ENCODE results near the gene FAIM.
"Not testable (repeated sequence)": the region's sequence is repeated elsewhere in the genome, so short reads cannot be mapped to it uniquely, and the experiment has no call there.

The FAIM gene

GRCh38 chr3:138601661-138602060, 6.9 kb upstream of the FAIM start:
- DNase-seq (ENCODE audit: low read depth): not testable (repeated sequence)

GRCh38 chr3:138604106-138604595, 4.4 kb upstream of the FAIM start:
- not testable (repeated sequence) for DNase-seq (ENCODE audit: low read depth)

GRCh38 chr3:138609898-138610266, 1.3 kb downstream of the FAIM start:
- DNase-seq (ENCODE audit: low read depth): no peak

GRCh38 chr3:138615462-138615861, 6.9 kb downstream of the FAIM start:
- DNase-seq (ENCODE audit: low read depth): no peak

- no peak for DNase-seq (ENCODE audit: low read depth)
Observed at GRCh38 chr3:138620431-138620830, 11.9 kb downstream of the FAIM start.

- no peak for DNase-seq (ENCODE audit: low read depth)
Observed at GRCh38 chr3:138624518-138624917, 15.9 kb downstream of the FAIM start.

- no peak for DNase-seq (ENCODE audit: low read depth)
Observed at GRCh38 chr3:138625707-138626365, 17.3 kb downstream of the FAIM start.

GRCh38 chr3:138629526-138629925, 21.0 kb downstream of the FAIM start:
- DNase-seq (ENCODE audit: low read depth): no peak

GRCh38 chr3:138638641-138639040, 30.1 kb downstream of the FAIM start:
- no peak for DNase-seq (ENCODE audit: low read depth)

GRCh38 chr3:138640537-138640936, 32.0 kb downstream of the FAIM start:
- DNase-seq (ENCODE audit: low read depth): no peak

GRCh38 chr3:138642226-138642926, 33.8 kb downstream of the FAIM start:
- DNase-seq (ENCODE audit: low read depth): no peak

- no peak for DNase-seq (ENCODE audit: low read depth)
Observed at GRCh38 chr3:138642927-138643253, 34.3 kb downstream of the FAIM start.

GRCh38 chr3:138646008-138646407, 37.4 kb downstream of the FAIM start:
- no peak for DNase-seq (ENCODE audit: low read depth)

- no peak for DNase-seq (ENCODE audit: low read depth)
Observed at GRCh38 chr3:138646513-138646912, 37.9 kb downstream of the FAIM start.

- DNase-seq (ENCODE audit: low read depth): no peak
Observed at GRCh38 chr3:138649134-138649533, 40.6 kb downstream of the FAIM start.

GRCh38 chr3:138653567-138653966, 45.0 kb downstream of the FAIM start:
- DNase-seq (ENCODE audit: low read depth): no peak

GRCh38 chr3:138657508-138657907, 48.9 kb downstream of the FAIM start:
- DNase-seq (ENCODE audit: low read depth): no peak

GRCh38 chr3:138668107-138668506, 59.5 kb downstream of the FAIM start:
- DNase-seq (ENCODE audit: low read depth): no peak

GRCh38 chr3:138670407-138670806, 61.8 kb downstream of the FAIM start:
- DNase-seq (ENCODE audit: low read depth): no peak

- DNase-seq (ENCODE audit: low read depth): no peak
Observed at GRCh38 chr3:138673641-138674530, 65.3 kb downstream of the FAIM start.

GRCh38 chr3:138675393-138675792, 66.8 kb downstream of the FAIM start:
- no peak for DNase-seq (ENCODE audit: low read depth)

- DNase-seq (ENCODE audit: low read depth): no peak
Observed at GRCh38 chr3:138678086-138678485, 69.5 kb downstream of the FAIM start.

- DNase-seq (ENCODE audit: low read depth): no peak
Observed at GRCh38 chr3:138678874-138679392, 70.4 kb downstream of the FAIM start.

Measured in activated gamma-delta T cell treated with anti-CD3 and anti-CD28 coated beads, Interleukin-2, amount 50 U/mL, for 16 hours (primary cell).